Germinal center (tissue), 1 donor: Measurements from ENCODE around the gene TSSK2.
"Not testable (repeated sequence)": the region's sequence is repeated elsewhere in the genome, so short reads cannot be mapped to it uniquely, and the experiment has no call there.

Source experiments
- DNase-seq: peaks from one replicate; pipeline ENCODE4 v3.0.0; 2012; ENCODE audit warnings: mixed read lengths, low spot score

TSSK2 gene

DNA sequence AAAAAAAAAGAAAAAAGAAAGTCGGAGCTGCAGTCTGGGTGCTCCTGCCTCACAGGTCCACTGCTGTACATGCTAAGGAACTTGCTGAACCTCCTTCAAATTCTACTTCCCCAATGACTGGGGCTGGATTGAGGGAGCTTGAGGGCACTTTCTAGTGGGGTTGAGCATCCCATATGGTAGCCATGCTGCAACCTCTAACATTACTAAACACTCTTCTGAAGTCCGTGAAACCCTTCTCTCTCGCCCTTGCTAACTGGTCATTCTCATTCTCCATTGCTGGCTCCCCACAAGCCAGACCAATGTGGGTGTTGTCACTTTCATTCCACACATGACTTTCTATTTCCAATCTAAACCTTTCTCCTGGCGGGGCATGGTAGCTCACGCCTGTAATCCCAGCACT, 12.1 kb downstream of the TSSK2 start:
- no peak for DNase-seq

DNA sequence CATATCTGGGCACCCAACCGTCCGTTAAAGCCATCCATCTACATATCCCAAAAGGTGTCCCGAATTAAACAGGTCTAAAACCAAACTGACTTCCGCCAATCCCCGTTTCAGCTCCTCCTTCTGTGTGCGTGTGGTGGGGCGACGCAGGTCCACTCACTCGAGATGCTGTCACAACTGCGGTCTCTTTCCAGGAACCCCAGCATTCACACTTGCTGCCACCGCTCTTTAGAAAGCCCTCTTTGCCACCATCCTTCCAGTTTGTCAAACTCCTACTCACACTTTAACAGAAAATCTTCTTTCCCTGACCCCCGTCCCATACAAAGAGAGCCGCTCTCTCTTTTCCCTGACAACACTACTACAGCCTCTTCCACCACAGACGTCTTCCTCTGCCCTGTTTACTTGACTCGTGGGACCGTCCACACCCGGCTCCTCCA, 12.9 kb downstream of the TSSK2 start:
- DNase-seq: peak; percentile 40

DNA sequence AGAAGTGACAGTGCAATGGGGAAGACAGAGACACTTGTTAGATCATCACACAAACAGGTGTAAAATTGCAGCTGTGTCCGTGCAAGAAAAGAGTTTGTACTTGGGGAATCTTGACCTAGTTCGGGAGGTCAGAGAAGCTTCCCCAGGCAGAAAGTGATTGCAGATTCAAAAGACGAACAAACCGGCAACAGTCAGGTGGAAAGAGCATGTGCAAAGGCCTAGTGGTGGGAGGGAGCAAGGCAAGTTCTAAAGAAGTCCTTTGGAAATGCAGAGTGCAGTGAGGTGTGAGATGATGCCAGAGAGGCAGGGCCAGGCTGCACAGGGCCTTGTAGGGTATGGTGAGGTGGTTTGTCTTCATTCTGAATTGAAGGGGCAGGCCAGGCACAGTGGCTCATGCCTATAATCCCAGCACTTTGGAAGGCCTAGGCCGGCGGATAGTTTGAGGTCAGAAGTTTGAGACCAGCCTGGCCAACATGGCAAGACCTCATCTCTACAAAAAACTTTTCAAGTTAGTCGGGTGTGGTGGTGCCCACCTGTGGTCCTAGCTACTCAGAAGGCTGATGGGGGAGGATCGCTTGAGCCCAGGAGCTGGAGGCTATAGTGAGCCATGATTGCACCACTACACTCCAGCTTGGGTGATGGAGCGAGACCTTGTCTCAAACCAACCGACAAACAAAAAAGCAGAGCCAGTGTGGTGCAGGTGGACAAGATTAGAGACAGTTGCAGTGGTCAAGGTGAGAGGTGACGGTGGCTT, 15.3 kb downstream of the TSSK2 start:
- DNase-seq: no peak

DNA sequence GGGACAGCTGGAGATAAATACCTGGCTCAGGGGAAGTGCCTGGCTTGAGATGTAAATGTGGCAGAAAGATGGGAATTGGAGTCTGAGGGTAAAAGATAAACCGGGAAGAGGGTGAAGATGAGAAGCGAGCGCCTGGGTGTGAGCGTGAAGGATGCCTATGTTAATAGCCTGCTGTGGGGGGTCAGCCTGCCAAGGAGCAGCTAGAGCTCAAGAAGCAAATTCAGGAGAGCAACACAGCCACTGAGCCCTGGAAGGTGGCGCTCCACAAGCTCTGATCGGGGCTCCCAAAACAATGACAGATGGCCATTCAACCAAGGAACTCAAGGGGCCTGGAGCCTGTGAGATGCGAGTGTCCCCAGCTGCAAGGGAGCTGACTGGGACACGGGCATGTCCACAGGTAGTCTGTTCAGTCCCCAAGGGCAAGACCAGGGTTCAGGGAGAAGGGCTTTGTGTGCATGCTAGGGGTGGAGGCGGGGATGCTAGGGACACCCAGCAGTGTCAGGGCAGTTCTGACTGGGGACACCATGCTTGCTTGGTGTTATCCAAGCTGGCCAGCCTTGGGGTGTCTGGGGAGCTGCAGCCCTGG, 16.2 kb downstream of the TSSK2 start:
- DNase-seq: no peak

DNA sequence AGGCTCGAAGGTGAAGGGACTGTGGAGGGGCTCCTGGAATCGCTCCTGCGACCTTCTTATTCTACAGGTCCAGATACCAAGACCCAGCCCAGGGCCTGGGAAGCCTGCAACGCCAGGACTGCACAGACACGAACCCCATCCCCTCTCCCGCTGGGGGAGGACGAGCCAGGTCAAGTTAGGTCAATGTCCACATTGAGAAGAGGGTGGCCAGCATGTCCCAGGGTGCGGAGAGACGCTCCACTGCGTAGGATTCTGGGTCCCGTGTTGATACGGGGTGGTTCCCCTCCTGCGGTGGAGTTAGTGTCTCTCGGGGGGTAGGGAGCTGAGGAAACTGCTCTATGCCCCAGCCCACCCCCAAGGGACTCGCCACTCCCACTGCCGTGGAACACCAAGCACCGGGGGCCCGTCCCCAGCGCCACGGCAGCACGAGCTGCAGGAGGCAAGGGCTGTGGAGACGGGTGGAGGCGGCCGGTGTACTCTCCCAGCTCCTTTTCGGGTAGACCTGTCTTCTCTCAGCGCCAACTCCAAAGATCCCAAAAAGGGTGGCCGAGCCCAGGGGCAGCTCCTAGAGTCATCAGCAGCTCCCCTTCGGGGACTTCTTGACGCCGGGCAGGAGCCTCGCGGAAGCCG, 17.4 kb downstream of the TSSK2 start:
- DNase-seq: no peak

DNA sequence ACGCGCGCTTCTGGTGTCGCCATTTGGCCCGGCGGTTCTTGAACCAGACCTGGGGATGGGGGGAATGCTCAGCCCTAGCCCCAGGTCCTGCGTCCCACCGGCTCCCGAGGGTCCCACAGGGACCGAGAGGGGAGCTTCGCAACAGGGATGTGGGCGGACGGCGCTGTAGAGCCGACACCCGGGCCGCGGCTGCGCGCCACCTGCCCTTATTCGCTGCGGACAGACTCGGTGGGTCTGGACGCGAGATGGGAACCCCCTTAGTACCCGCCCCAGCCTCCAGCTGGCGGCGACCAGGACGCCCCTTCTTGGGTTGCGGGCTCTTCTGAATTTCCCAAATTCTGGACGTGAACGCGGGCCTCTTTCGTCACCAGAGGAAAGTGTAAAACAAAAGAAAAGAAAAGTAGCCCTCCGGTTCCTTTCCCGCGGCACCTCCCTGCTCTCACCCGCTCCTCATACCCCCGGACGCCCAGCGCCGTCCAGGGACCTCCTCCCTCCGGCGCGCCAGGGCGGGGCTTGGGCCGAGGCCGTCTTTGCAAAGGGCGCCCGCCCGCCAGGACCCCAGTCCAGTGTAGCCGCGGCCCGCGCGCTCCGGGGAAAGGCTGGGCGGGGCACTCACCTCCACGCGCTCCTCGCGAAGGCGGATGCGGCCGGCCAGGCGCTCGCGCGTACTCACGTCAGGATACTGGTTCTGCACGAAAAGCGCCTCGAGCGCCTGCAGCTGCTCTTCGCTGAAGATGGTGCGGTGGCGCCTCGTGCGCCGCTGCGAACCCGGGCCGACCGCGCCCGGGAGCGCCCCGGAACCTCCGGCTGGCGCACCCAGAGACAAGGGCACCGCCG, 18.2 kb downstream of the TSSK2 start:
- peak; percentile 40 for DNase-seq

DNA sequence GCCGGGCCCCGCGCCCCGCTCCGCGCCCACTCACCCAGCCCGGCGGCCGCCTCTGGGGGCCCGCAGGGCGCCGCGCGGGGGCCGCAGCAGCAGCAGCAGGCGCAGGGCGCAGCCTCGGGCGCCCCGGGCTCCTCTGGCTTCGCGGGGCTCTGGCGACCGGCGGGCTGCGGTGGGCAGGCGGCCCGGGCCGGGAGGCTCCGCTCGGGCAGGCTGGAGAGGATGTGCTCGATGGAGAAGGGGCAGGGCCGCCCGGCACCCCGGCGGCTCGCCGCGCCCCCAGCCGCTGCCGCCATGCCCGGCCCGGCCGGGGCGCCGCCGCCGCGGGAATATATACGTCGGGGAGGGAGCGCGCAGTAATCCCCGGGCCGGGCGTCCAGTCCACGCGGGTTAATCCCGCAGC, 18.9 kb downstream of the TSSK2 start, which contains the start of gene GSC2:
GSC2 (minus strand) TSS at position 302 of the 400 bp plus-strand sequence; CDS start at position 293, 9 bp downstream.
- DNase-seq: no peak

DNA sequence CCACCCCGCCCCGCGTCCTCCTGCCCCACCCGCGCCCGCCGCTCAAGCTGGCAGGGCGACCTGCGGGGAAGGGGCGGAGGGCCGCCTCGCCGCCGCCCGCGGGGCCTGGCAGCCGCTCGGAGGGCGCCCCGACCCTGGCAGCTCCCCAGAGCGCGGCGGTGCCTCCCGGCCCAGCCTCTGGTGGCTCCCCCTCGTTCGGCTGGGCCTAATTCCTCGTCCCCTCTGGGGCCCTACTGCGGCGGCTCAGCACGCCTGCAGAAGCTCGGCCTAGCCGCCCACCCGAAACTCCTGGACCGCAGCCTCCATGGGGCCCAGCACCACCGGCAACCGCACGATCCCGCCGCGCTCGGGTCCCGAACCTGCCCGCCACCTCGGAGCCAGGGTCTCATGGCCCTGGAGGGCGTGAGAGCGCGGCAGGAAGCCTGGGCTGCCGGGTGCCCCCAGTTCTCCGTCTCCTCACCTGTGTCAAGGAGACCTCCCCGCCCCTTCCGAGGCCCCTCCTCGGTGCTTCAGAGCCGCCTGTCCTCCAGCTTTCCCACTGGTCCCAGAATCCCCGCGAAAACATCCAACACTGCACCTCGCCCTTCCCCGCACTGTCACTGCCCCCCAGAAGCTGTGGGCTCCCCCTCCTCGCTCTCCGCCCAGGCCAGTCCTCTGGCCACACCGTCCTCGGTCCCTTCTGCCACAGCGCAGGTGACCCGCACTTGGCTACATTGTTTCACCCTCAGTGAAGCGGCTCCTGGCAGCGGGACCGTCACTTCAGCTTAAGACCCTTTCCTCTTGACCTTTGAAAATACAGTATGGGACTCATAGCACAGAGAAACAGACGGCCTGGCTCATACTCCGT, 19.6 kb downstream of the TSSK2 start:
- no peak for DNase-seq

DNA sequence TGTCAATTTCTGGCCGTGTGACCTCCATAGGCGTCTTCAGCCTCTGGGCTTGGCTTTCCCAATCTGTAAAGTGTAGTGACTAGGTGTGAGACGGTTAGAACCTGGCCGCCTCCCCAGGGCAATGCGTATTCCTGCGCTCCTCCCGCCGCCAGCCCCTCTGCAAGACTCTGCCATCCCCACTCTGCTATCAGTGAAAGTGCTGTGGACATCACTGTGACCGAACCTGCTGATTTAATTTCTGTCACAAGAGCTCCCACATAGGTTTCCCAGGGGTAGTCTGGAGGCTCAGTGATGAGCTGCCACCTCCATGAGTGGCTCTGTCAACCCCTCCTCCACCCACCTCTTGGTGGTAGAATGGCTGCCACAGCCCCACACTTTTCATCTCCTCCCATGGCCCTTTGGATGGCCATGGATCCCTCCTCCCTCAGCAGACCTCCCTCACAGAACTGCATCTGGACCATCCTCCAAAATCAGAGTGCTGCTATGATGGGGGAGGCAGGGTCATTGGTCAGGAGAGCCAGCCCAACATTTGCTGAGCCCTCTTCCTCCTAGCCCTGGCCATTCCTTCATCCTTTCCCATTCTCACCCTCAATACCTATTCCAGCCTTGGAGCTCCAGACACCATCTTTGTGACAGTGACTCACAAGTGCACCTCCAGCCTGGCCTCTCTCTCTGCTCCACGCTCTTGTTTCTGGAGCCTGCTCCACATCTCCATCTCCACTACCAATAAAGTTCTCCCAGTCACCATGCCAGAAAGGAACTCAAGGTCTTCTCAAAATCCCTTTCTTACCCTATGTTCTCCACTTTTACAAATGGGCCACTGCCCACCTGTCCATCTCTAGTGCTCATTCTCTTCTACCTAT, 20.5 kb downstream of the TSSK2 start:
- no peak for DNase-seq

DNA sequence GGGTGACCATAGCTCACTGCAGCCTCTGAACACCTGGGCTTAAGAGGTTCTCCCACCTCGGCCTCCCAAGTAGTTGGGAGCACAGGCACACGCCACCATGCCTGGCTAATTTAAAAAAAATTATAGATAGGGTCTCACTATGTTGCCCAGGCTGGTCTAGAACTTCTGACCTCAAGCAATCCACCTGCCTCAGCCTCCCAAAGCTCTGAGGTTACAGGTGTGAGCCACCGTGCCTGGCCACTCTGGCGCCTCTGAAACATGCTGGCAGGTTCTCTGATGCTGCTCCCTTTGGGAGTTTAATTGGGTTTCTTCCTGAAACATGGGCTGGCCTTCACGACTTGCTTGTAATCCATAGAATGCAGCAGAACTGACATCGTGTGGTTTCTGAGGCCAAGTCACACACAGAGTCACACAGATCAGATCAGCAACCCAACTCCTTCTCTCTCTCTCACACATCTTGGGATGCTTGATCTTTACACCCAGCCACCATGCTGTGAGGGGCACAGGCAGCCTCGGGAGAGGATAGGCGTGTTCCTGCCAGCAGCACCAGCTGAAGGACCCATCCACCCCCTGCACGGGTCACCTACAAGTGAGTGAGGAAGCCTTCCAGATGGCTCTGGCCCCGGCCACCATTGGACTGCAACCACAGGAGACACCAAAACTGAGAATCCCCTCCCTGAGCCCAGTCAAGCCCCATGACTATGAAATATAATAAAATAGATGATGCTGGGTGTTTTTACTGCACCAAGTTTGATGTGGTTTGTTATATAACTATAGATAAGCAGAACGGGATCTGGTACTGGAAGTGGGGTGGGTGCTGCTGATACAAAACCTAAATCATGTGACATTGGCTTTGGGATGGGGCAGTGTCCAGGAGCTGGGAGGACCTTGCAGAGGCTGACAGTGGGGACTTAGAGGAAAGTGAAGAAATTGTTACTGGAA, 22.1 kb downstream of the TSSK2 start:
- no peak for DNase-seq

DNA sequence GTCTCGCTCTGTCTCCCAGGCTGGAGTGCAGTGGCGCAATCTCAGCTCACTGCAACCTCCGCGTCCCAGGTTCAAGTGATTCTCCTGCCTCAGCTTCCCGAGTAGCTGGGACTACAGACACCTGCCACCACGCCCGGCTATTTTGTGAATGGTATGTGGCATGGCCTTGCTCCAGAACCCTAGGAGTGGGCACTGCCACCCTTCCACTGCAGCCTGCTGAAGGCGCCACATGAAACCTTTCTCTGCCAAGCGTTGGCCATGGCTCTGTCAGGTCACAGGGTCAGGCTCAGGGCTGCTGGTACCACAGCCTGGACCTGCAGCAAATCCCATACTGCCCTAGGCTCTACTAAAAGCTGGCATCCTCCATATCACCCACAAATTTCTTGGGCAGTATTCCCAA, 25.0 kb downstream of the TSSK2 start:
- not testable (repeated sequence) for DNase-seq

DNA sequence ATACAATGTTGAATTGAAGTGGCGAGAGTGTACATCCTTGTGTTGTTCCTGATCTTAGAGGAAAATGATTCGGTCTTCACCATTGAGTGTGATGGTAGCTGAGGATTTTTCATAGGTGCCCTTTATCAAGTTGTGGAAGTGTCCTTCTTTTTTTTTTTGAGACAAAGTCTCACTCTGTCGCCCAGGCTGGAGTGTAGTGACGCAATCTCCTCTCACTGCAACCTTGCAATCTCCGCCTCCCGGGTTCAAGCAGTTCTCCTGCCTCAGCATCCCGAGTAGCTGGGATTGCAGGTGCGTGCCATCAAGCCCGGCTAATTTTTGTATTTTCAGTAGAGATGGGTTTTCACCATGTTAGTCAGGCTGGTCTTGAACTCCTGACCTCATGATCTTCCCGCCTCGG, 27.5 kb downstream of the TSSK2 start:
- DNase-seq: not testable (repeated sequence)

DNA sequence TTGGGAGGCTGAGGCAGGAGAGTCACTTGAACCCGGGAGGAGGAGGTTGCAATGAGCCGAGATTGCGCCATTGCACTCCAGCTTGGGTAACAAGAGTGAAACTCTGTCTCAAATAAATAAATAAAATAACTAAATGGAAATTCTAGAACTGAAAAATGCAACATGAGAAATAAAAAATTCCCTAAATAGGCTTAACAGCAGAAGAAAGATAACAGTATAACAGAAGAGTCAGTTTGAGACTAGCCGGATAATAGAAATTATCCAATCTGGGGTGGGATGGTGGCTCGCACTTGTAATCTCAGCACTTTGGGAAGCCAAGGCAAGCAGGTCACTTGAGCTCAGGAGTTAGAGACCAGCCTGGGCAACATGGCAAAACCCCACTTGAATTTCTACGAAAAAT, 33.3 kb downstream of the TSSK2 start:
- DNase-seq: no peak

DNA sequence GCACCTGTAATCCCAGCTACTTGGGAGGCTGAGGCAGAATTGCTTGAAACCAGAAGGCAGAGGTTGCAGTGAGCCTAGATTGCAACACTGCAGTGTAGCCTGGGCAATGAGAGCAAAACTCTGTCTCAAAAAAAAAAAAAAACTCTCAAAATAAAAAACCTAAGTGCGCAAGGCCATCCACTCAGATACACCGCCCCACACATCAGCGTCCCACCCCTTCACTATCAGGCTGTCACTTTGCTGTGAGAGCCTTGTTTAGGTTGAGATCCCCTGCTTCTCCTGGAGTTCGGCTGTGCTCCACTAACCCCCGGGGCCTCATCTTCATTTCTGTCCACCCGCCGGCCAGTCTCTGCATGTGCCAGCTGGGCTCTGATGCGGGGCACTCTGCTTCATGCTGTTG, 35.3 kb downstream of the TSSK2 start:
- DNase-seq: no peak

DNA sequence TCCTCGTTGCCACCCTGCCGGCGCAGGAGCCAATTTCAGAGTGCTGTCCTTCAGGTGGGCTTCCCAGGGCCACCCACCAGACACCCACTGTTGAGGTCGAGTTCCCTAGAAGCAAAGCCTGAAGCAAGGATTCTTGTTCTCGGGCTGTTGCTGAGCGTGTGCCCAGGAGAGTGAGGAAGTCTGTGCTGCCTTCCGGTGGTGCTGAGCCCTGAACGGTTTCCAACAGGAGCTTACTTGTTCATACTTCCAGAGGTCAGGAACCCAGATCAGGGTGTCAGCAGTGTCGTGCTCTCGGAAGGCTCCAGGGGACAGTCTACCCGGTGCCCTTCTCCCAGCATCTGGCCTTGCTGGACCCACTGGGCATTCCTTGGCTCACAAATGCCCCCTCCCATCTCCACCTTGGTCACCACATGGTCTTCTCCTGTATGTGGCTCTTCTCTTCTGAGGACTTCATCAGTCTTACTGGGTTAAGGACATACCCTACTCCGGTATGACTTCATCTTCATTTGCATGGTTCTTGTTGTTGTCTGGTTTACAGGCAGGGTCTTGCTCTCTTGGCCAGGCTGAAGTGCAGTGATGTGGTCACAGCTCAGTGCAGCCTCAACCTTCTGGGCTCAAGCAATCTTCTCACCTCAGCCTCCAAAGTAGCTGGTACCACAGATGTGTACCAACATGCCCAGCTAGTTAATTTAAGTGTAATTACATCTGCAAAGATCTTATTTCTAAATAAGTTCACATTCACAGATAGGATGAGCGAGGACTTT, 36.2 kb downstream of the TSSK2 start:
- DNase-seq: no peak

DNA sequence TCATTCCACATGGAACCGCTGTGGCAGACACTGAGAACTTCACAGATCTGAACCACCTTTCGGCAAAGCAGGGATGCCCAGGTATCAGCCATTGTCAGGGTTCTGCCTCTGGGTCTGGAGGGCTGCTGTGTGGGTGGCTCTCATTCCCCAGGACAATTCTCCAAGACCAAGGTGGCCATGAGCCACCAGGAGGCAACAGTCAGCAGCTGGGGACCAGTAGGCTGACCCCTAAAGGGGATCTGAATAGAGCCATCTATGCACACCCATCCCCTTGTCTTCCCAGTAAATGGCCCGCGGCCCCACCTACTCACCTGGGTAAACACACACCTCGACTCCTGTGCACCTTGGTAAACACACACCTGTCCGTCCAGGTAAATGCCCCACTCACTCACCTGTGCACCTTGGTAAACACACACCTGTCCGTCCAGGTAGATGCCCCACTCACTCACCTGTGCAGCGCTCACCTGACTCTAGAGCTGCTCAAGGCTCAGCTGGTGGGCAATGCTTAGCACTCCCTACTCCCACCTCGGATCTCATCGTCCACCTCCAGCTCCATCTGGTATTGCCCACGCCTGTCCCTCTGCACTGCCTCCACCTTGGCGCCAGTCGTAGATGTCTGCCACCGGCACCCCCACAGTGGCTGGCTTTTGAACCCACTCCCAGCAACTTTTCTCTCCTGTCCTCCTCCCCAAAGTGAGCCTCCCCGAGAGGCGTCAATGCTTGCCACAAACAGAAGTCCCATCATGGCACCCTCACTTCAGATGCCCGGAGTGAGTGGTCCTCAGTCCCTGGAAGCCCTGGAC, 37.2 kb downstream of the TSSK2 start:
- no peak for DNase-seq
